Activated naive CD4-positive, alpha-beta T cell treated with anti-CD3 and anti-CD28 coated beads for 36 hours (primary cell): ENCODE results near the gene DUOX2. TPM values are rescaled to one million over a fixed set of nuclear protein-coding genes. Genes with fewer than 3 reads are reported as not detected.
"Not testable (repeated sequence)": the region's sequence is repeated elsewhere in the genome, so short reads cannot be mapped to it uniquely, and the experiment has no call there.

Experiments used
- CTCF ChIA-PET: fragments of 350-600 bp; sonication (Branson Sonifier 250); formaldehyde crosslinking; loops from one replicate; lab custom pipeline; 2021; ENCODE audit warnings: antibody characterized with exemption; lab: Charles Lee
- DNase-seq: peaks from one replicate; pipeline ENCODE4 v3.0.0-alpha.2; 2020
- H3K27ac Mint-ChIP-seq: one replicate; pipeline ENCODE4 v1.8.0; 2021; ENCODE audit warnings: mild to moderate bottlenecking, mixed read lengths
- H3K27me3 Mint-ChIP-seq: one replicate; pipeline ENCODE4 v1.8.0; 2021; ENCODE audit warnings: low read depth, mixed read lengths
- H3K36me3 Mint-ChIP-seq: one replicate; pipeline ENCODE4 v1.8.0; 2021; ENCODE audit warnings: low read depth, mixed read lengths
- H3K4me1 Mint-ChIP-seq: one replicate; pipeline ENCODE4 v1.8.0; 2021; ENCODE audit warnings: low read depth, mixed read lengths
- H3K4me3 Mint-ChIP-seq: one replicate; pipeline ENCODE4 v1.8.0; 2021; ENCODE audit warnings: mild to moderate bottlenecking, moderate library complexity, mixed read lengths
- H3K9me3 Mint-ChIP-seq: one replicate; pipeline ENCODE4 v1.8.0; 2021; ENCODE audit warnings: mixed read lengths
- intact Hi-C: fragments of 100-400 bp; cut with micrococcal nuclease; formaldehyde crosslinking; loops from one replicate; pipeline ENCODE4 v1.15.1; 2023
- total RNA-seq, 2 experiments: library from RNA; stranded (reverse); gene quantifications; one replicate each; pipeline ENCODE4 v1.2.3, GENCODE V29; 2021

Gene DUOX2
- total RNA-seq, 2 experiments from 2014 or later: not detected

DNA sequence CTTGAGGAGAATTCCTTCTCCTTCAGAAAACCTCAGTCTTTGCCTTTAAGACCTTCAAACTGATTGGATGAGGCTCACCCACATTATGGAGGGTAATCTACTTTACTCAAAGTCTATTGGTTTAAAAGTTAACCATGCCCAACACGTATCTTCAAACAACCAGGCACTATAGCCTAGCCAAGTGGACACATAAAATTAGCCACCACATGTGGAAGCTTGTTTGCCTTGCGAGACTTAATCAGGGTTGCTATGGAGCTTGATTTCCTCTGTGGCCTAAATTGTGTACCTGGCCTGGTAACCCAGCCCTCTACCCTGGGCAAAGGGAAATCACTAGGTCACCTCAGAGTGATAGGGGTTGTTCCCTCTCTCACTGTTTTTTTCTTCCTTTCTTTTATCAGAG is 71.1 kb downstream of the DUOX2 start:
- H3K27ac Mint-ChIP-seq, H3K4me1 Mint-ChIP-seq, H3K36me3 Mint-ChIP-seq, DNase-seq, H3K9me3 Mint-ChIP-seq, CTCF ChIA-PET, H3K4me3 Mint-ChIP-seq, H3K27me3 Mint-ChIP-seq, intact Hi-C loops: not testable (repeated sequence)

Other genes starting within 250 kb of the DUOX2 start
- gene TERB2, start 157.5 kb downstream of the DUOX2 start, total RNA-seq: not detected
- gene SORD, start 91.0 kb downstream of the DUOX2 start, total RNA-seq: 10 to 100 TPM; 23.1 to 23.8 TPM
- gene DUOXA2, start 154 bp upstream of the DUOX2 start, total RNA-seq: not detected
- gene DUOXA1, start 15.7 kb upstream of the DUOX2 start, total RNA-seq: not detected
- gene DUOX1, start 15.8 kb upstream of the DUOX2 start, total RNA-seq: under 1 TPM; 0.17 TPM
- 1 to 10 TPM; 2.3 to 3.3 TPM for gene SHF, start 73.8 kb upstream of the DUOX2 start, total RNA-seq
- gene SLC28A2, start 138.1 kb upstream of the DUOX2 start, total RNA-seq: not detected